ENCODE results near the gene PRUNE2.
A peak's percentile ranks its signal among the peaks of the same experiment; 100 is the strongest.
"Not testable (repeated sequence)": the region's sequence is repeated elsewhere in the genome, so short reads cannot be mapped to it uniquely, and the experiment has no call there.

PRUNE2 gene

GRCh38 chr9:76665966-76666365 lies 239.9 kb downstream of the PRUNE2 start:
- TF ChIP-seq, protein P1, sequence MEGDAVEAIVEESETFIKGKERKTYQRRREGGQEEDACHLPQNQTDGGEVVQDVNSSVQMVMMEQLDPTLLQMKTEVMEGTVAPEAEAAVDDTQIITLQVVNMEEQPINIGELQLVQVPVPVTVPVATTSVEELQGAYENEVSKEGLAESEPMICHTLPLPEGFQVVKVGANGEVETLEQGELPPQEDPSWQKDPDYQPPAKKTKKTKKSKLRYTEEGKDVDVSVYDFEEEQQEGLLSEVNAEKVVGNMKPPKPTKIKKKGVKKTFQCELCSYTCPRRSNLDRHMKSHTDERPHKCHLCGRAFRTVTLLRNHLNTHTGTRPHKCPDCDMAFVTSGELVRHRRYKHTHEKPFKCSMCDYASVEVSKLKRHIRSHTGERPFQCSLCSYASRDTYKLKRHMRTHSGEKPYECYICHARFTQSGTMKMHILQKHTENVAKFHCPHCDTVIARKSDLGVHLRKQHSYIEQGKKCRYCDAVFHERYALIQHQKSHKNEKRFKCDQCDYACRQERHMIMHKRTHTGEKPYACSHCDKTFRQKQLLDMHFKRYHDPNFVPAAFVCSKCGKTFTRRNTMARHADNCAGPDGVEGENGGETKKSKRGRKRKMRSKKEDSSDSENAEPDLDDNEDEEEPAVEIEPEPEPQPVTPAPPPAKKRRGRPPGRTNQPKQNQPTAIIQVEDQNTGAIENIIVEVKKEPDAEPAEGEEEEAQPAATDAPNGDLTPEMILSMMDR (IDR thresholded peaks at IDR 0.05; ENCODE audit: low read depth, low read length, missing control alignments) = peak; percentile 33
- DNase-seq (ENCODE audit: extremely low read depth, low read depth); H3K4me3 ChIP-seq (replicated peaks; ENCODE audit: low read depth, low read length): not testable (repeated sequence)

DNA sequence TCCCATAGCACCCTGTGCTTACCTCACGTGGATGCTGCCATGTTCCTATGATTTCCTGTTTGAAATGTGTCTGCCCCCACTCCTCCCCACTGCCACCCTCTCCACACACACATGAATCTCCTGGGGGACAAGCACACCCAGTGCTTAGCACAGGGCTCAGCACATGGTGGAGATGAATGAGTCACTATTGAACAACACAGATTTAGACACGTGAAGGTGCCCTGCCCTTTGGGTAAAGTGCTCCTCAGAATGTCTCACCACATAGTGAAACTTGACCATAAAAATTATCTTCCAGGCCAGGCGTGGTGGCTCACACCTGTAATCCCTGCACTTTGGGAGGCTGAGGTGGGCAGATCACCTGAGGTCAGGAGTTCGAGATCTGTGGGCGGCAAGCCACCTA lies 240.5 kb downstream of the PRUNE2 start:
- no peak overlapping the region for H3K4me3 ChIP-seq (replicated peaks; ENCODE audit: low read depth, low read length)
- TF ChIP-seq, protein P1 (IDR thresholded peaks at IDR 0.05; ENCODE audit: low read depth, low read length, missing control alignments) = no peak
- no peak for DNase-seq (ENCODE audit: extremely low read depth, low read depth)

DNA sequence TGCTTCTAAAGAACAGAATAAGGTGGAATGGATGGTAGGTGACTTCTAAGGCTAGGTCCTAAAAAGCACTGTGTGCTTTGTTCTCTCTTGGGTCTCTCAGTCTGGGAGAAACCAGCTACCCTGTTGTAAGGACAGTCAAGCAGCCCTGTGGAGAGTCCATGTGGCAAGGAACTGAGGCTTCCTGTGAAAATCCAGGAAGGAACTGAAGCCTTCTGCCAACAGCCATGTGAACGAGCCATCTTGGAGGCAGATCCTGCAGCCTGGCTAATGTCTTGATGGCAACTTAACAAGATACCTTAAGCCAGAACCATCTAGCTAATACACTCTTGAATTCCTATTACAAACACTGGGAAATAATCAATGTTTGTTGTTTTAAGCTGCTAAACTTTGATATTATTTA lies 241.8 kb downstream of the PRUNE2 start:
- no peak for DNase-seq (ENCODE audit: extremely low read depth, low read depth)
- no peak overlapping the region for H3K4me3 ChIP-seq (replicated peaks; ENCODE audit: low read depth, low read length)
- TF ChIP-seq, protein P1 (IDR thresholded peaks at IDR 0.05; ENCODE audit: low read depth, low read length, missing control alignments) = no peak

GRCh38 chr9:76662476-76663281 lies 243.2 kb downstream of the PRUNE2 start:
- DNase-seq (ENCODE audit: extremely low read depth, low read depth) = no peak
- TF ChIP-seq, protein P1 (IDR thresholded peaks at IDR 0.05; ENCODE audit: low read depth, low read length, missing control alignments) = no peak
- H3K4me3 ChIP-seq (replicated peaks; ENCODE audit: low read depth, low read length) = no peak overlapping the region

- peak; percentile 57 for DNase-seq (ENCODE audit: extremely low read depth, low read depth)
- H3K4me3 ChIP-seq (replicated peaks; ENCODE audit: low read depth, low read length) = no peak overlapping the region
- TF ChIP-seq, protein P1 (IDR thresholded peaks at IDR 0.05; ENCODE audit: low read depth, low read length, missing control alignments) = peak; percentile 50
Observed at GRCh38 chr9:76658510-76659231, 247.2 kb downstream of the PRUNE2 start.

GRCh38 chr9:76657265-76657664 lies 248.6 kb downstream of the PRUNE2 start:
- H3K4me3 ChIP-seq (replicated peaks; ENCODE audit: low read depth, low read length) = no peak overlapping the region
- TF ChIP-seq, protein P1 (IDR thresholded peaks at IDR 0.05; ENCODE audit: low read depth, low read length, missing control alignments) = no peak
- no peak for DNase-seq (ENCODE audit: extremely low read depth, low read depth)

All from HFF-Myc (cell line).